Measurements from ENCODE around the gene GRAMD4.

The GRAMD4 gene

GRCh38 chr22:46582281-46582933, 37.8 kb upstream of the GRAMD4 start:
- no peak for DNase-seq (ENCODE audit: low spot score)

- no peak for DNase-seq (ENCODE audit: low spot score)
Measured at GRCh38 chr22:46583571-46583970, 36.6 kb upstream of the GRAMD4 start.

GRCh38 chr22:46584081-46584921, 35.9 kb upstream of the GRAMD4 start:
- DNase-seq (ENCODE audit: low spot score), result no peak

GRCh38 chr22:46585340-46586122, 34.7 kb upstream of the GRAMD4 start:
- no peak for DNase-seq (ENCODE audit: low spot score)

- DNase-seq (ENCODE audit: low spot score), result no peak
Measured at GRCh38 chr22:46586123-46586519, 34.1 kb upstream of the GRAMD4 start.

- no peak for DNase-seq (ENCODE audit: low spot score)
Measured at GRCh38 chr22:46586531-46587011, 33.6 kb upstream of the GRAMD4 start.

GRCh38 chr22:46587061-46587460, 33.1 kb upstream of the GRAMD4 start:
- no peak for DNase-seq (ENCODE audit: low spot score)

- DNase-seq (ENCODE audit: low spot score), result no peak
Measured at GRCh38 chr22:46587492-46588278, 32.5 kb upstream of the GRAMD4 start.

- no peak for DNase-seq (ENCODE audit: low spot score)
Measured at GRCh38 chr22:46588279-46589140, 31.7 kb upstream of the GRAMD4 start.

- no peak for DNase-seq (ENCODE audit: low spot score)
Measured at GRCh38 chr22:46589141-46589748, 30.9 kb upstream of the GRAMD4 start.

GRCh38 chr22:46589871-46590271, 30.3 kb upstream of the GRAMD4 start:
- DNase-seq (ENCODE audit: low spot score), result no peak

GRCh38 chr22:46590334-46590733, 29.9 kb upstream of the GRAMD4 start:
- no peak for DNase-seq (ENCODE audit: low spot score)

GRCh38 chr22:46591930-46592329, 28.3 kb upstream of the GRAMD4 start:
- no peak for DNase-seq (ENCODE audit: low spot score)

- no peak for DNase-seq (ENCODE audit: low spot score)
Measured at GRCh38 chr22:46592390-46592872, 27.8 kb upstream of the GRAMD4 start.

GRCh38 chr22:46593211-46593681, 26.9 kb upstream of the GRAMD4 start:
- DNase-seq (ENCODE audit: low spot score), result no peak

GRCh38 chr22:46593996-46594946, 25.9 kb upstream of the GRAMD4 start:
- no peak for DNase-seq (ENCODE audit: low spot score)

- DNase-seq (ENCODE audit: low spot score), result no peak
Measured at GRCh38 chr22:46594947-46595298, 25.3 kb upstream of the GRAMD4 start.

GRCh38 chr22:46595545-46595944, 24.6 kb upstream of the GRAMD4 start:
- DNase-seq (ENCODE audit: low spot score), result no peak

- DNase-seq (ENCODE audit: low spot score), result no peak
Measured at GRCh38 chr22:46596032-46596441, 24.1 kb upstream of the GRAMD4 start.

Data from D341Med (cell line).